Gastrocnemius medialis (tissue), 4 donors: ENCODE results near the gene CDADC1. TPM values are rescaled to one million over a fixed set of nuclear protein-coding genes. Genes with fewer than 3 reads are reported as not detected.

Experiments
- ATAC-seq, 2 donors: fragments of 150-250 bp; one replicate each; pipeline ENCODE4 v1.9.1; 2016
- DNase-seq, 2 donors: peaks; one replicate each; pipeline ENCODE4 v3.0.0-alpha.2; 2019
- H3K27ac ChIP-seq, 4 donors: fragments of 200-600 bp; sonication (generic); 1 replicate in 1 of 4; 2 replicates in 3 of 4; pipeline ENCODE4 v1.5.1; 2016 to 2018; ENCODE audit warnings: mild to moderate bottlenecking in 2 of 4, moderate library complexity in 1 of 4
- H3K27me3 ChIP-seq, 3 donors: fragments of 200-600 bp; sonication (generic) in 2 of 3; 1 replicate in 1 of 3; 2 replicates in 2 of 3; pipeline versions ENCODE4 v1.5.1 to v1.6.0; 2016 to 2019; ENCODE audit warnings: mild to moderate bottlenecking in 1 of 3, moderate library complexity in 1 of 3
- H3K36me3 ChIP-seq, 2 donors: fragments of 200-600 bp; sonication (generic) in 1 of 2; one replicate each; pipeline ENCODE4 v1.5.1; 2017 to 2018
- H3K4me1 ChIP-seq, 2 donors: fragments of 200-600 bp; sonication (generic) in 1 of 2; one replicate each; pipeline ENCODE4 v1.5.1; 2016 to 2017; ENCODE audit warnings: mild to moderate bottlenecking in 2 of 2
- H3K4me3 ChIP-seq, 4 donors: fragments of 200-600 bp; sonication (generic) in 3 of 4; 1 replicate in 1 of 4; 2 replicates in 3 of 4; pipeline ENCODE4 v1.5.1; 2016 to 2019; ENCODE audit warnings: mild to moderate bottlenecking in 2 of 4
- H3K9me3 ChIP-seq, 3 donors: fragments of 200-600 bp; sonication (generic) in 2 of 3; 1 replicate in 1 of 3; 2 replicates in 2 of 3; pipeline ENCODE4 v1.5.1; 2016 to 2019
- CTCF ChIP-seq, 5 experiments: fragments of 450-650 bp in 3 of 5; fragments of 200-600 bp in 2 of 5; sonication (generic) in 2 of 5; IDR thresholded peaks in 4 of 5; conservative IDR thresholded peaks in 1 of 5; 1 replicate in 4 of 5; 2 replicates in 1 of 5; pipeline ENCODE4 v1.5.1; 2016 to 2019; ENCODE audit warnings: antibody characterized with exemption in 5 of 5, mild to moderate bottlenecking in 3 of 5, moderate library complexity in 3 of 5
- POLR2A ChIP-seq, 2 donors: fragments of 450-650 bp; IDR thresholded peaks; one replicate each; pipeline ENCODE4 v1.6.1; 2017; ENCODE audit warnings: antibody characterized with exemption in 2 of 2, mild to moderate bottlenecking in 2 of 2, moderate library complexity in 2 of 2
- in situ Hi-C, 4 donors: fragments of 200-750 bp; cut with MboI; loops; one replicate each; pipeline versions ENCODE4 v1.15.0 to v1.8.0; 2017; ENCODE audit warnings: low sequenced_read_pairs in 4 of 4
- intact Hi-C: fragments of 100-400 bp; cut with DNase I; formaldehyde crosslinking; loops from one replicate; pipeline ENCODE4 v1.15.1; 2023; ENCODE audit warnings: low total_unique reads
- total RNA-seq, 4 donors: library from RNA; depleted of rRNA; stranded (reverse); fragments of >200 nt; gene quantifications; one replicate each; pipeline versions ENCODE4 v1.1.0 to v1.2.3, GENCODE V29; 2016

The CDADC1 gene
- total RNA-seq, 4 donors from 2014 or later: 1.00 to 8.6 (median 3.9) TPM

DNA sequence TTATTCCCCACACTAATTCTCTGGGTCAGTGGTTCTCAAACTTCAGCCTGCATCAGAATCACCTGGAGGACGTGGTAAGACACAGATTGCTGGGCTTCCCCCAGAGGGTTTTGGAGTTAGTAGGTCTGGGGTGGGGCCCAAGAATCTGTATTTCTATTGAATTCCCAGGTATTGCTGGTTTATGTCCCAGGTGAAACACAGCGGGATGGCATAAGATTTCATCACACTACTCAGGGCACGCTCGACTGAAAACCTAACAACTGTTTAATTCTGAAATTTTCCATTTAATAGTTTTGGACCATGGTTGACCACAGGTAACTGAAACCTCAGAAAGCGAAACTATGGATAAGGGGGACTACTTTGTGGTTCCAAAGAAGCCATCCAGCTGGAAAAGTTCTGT lies 21.1 kb upstream of the CDADC1 start:
- Histone ChIP-seq H3K4me1 (no peaks in the 10 kb centered on the region), H3K27me3 (peaks cover 6 to 14% (median 12%) of the 10 kb centered on the region in 3 donors), H3K27ac (no peak overlapping the region), H3K4me3 (no peak overlapping the region), H3K36me3 (no peaks in the 10 kb centered on the region), H3K9me3 (no peaks in the 10 kb centered on the region)
- TF ChIP-seq POLR2A (IDR thresholded peaks at IDR 0.05) (no peak), CTCF (IDR thresholded peaks at IDR 0.05 in 4 of 5, conservative IDR thresholded peaks at IDR 0.05 in 1 of 5) (no peak)
- in situ Hi-C loops (no loop called here), intact Hi-C loops (no loop called here)
- DNase-seq (no peak), ATAC-seq (no peak)

- ATAC-seq: no peak
- Histone ChIP-seq H3K4me3 (no peak overlapping the region), H3K27me3 (no peaks in the 10 kb centered on the region), H3K9me3 (no peaks in the 10 kb centered on the region), H3K27ac (no peak overlapping the region), H3K36me3 (no peaks in the 10 kb centered on the region), H3K4me1 (no peaks in the 10 kb centered on the region)
- no peak for DNase-seq
- intact Hi-C loops: no loop called here
- TF ChIP-seq POLR2A (IDR thresholded peaks at IDR 0.05) (no peak), CTCF (IDR thresholded peaks at IDR 0.05 in 4 of 5, conservative IDR thresholded peaks at IDR 0.05 in 1 of 5) (no peak)
- in situ Hi-C loops: no loop called here
Measured at GRCh38 chr13:49234741-49235140, 13.0 kb upstream of the CDADC1 start.

- H3K27me3 ChIP-seq: no peaks in the 10 kb centered on the region
- intact Hi-C loops (no loop called here), in situ Hi-C loops (no loop called here)
- DNase-seq (no peak), ATAC-seq (no peak)
- no peak overlapping the region for H3K27ac ChIP-seq
- no peak overlapping the region for H3K4me3 ChIP-seq
- TF ChIP-seq CTCF (IDR thresholded peaks at IDR 0.05 in 4 of 5, conservative IDR thresholded peaks at IDR 0.05 in 1 of 5) (no peak), POLR2A (IDR thresholded peaks at IDR 0.05) (no peak)
- no peaks in the 10 kb centered on the region for H3K9me3 ChIP-seq
- no peaks in the 10 kb centered on the region for H3K4me1 ChIP-seq
- no peaks in the 10 kb centered on the region for H3K36me3 ChIP-seq
Measured at GRCh38 chr13:49235856-49236431, 11.8 kb upstream of the CDADC1 start.

DNA sequence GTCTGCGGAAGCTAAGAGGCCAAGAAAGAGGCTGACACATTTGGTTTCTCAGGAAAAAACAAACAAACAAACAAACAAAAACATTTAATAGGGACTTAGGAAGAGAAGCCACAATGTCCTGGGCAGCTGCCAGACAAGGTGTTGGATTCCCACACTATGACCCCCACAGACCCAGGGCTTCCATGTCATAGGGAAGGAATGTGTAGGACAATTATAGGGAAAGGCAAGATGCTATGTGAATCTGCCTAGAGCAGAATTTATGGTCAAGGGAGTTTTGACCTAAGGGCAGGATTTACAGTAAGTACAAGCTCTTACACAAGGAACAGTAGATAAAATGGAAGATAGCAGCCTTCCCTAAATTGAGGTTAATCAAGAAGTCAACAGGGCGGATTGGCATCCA lies 9.1 kb upstream of the CDADC1 start:
- Histone ChIP-seq H3K27me3 (no peaks in the 10 kb centered on the region), H3K9me3 (no peaks in the 10 kb centered on the region), H3K36me3 (no peaks in the 10 kb centered on the region), H3K27ac (no peak overlapping the region), H3K4me3 (no peak overlapping the region), H3K4me1 (no peaks in the 10 kb centered on the region)
- DNase-seq (no peak), ATAC-seq (no peak)
- TF ChIP-seq CTCF (IDR thresholded peaks at IDR 0.05 in 4 of 5, conservative IDR thresholded peaks at IDR 0.05 in 1 of 5) (no peak), POLR2A (IDR thresholded peaks at IDR 0.05) (no peak)
- intact Hi-C loops (no loop called here), in situ Hi-C loops (no loop called here)

- Histone ChIP-seq H3K4me3 (no peak overlapping the region), H3K36me3 (no peaks in the 10 kb centered on the region), H3K27ac (no peak overlapping the region), H3K4me1 (no peaks in the 10 kb centered on the region), H3K9me3 (no peaks in the 10 kb centered on the region), H3K27me3 (no peaks in the 10 kb centered on the region)
- TF ChIP-seq POLR2A (IDR thresholded peaks at IDR 0.05) (no peak), CTCF (IDR thresholded peaks at IDR 0.05 in 4 of 5, conservative IDR thresholded peaks at IDR 0.05 in 1 of 5) (peak in 1 of 5 experiments; percentile 19)
- in situ Hi-C loops (no loop called here), intact Hi-C loops (loop anchor here (10.0 kb wide), 1 partner anchor 145 kb away; no protein-coding TSS in a partner anchor)
- DNase-seq (no peak), ATAC-seq (peak in 1 of 2 donors; percentile 49)
Measured at GRCh38 chr13:49240017-49240416, 7.7 kb upstream of the CDADC1 start.
